IPS-18c (cell line): ENCODE measurements around the gene AFAP1.

Experiments used
- H3K4me3 ChIP-seq: 2 replicates; pipeline ENCODE4 v1.7.0; 2013; ENCODE audit warnings: low read depth, mild to moderate bottlenecking, low read length, moderate library complexity; ENCODE audit not compliant: insufficient read depth
- H3K9me3 ChIP-seq: one replicate; pipeline ENCODE4 v1.6.1; 2013; ENCODE audit warnings: mild to moderate bottlenecking, low read length, moderate library complexity; ENCODE audit not compliant: control insufficient read depth, insufficient read depth

Gene AFAP1

GRCh38 chr4:7715271-7716009 is 224.2 kb downstream of the AFAP1 start:
- Histone ChIP-seq H3K4me3 (no peak overlapping the region), H3K9me3 (no peaks in the 10 kb centered on the region)

GRCh38 chr4:7714738-7715137 is 224.9 kb downstream of the AFAP1 start:
- Histone ChIP-seq H3K9me3 (no peaks in the 10 kb centered on the region), H3K4me3 (no peak overlapping the region)

DNA sequence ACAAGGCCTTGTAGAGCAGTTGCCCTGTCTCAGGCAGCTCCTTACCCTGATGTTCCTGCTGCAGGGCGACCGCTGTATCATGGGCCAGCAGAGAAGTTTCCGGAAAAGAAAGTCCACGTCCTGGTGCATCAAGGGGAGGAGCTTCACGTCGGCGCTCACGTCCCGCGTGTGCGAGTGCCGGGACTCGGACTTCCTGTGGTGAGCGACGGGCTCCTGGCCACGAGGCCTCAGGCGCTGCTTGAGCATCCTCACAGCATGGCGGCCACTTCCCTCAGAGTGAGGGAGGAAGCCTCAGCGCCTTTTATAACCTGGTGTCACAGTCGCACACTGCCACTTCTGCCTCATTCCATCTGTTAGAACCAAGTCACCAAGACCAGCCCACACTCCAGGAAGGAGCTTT is 225.5 kb downstream of the AFAP1 start:
- no peak overlapping the region for H3K4me3 ChIP-seq
- H3K9me3 ChIP-seq: no peaks in the 10 kb centered on the region

- H3K9me3 ChIP-seq: no peaks in the 10 kb centered on the region
- no peak overlapping the region for H3K4me3 ChIP-seq
Observed at GRCh38 chr4:7713757-7714156, 225.9 kb downstream of the AFAP1 start.

DNA sequence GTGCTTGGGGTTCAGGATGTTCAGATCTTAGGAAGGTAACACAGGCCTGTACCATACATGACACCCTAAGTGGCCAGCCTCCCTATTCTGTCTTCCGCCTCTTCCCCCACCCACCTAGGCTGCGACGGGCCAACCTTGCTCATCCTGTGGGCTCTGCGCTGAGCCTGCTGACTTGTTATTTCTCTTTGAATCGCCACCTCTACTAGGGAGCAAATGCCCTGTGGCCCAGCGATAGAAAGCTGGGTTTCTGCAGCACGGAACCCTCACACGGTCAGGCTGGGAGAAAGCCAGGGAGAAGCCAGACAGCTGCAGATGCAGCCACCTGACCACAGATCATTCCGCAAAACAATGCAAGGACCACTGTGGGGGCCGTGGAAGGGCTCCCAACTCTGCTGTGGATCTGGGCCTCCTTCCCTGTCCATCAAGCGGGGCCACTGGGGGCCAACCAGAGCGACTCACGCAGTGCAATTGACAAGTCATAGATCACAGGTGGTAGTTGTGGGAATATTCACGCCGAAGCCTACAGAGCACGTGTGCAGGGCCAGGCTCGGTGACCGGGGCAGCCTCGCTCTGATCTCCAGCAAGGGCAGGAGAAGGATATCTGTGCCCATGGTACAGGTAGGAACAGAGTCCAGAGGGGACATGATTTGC is 227.5 kb downstream of the AFAP1 start:
- Histone ChIP-seq H3K4me3 (no peak overlapping the region), H3K9me3 (no peaks in the 10 kb centered on the region)

- H3K4me3 ChIP-seq: no peak overlapping the region
- H3K9me3 ChIP-seq: no peaks in the 10 kb centered on the region
Observed at GRCh38 chr4:7711307-7711963, 228.2 kb downstream of the AFAP1 start.

DNA sequence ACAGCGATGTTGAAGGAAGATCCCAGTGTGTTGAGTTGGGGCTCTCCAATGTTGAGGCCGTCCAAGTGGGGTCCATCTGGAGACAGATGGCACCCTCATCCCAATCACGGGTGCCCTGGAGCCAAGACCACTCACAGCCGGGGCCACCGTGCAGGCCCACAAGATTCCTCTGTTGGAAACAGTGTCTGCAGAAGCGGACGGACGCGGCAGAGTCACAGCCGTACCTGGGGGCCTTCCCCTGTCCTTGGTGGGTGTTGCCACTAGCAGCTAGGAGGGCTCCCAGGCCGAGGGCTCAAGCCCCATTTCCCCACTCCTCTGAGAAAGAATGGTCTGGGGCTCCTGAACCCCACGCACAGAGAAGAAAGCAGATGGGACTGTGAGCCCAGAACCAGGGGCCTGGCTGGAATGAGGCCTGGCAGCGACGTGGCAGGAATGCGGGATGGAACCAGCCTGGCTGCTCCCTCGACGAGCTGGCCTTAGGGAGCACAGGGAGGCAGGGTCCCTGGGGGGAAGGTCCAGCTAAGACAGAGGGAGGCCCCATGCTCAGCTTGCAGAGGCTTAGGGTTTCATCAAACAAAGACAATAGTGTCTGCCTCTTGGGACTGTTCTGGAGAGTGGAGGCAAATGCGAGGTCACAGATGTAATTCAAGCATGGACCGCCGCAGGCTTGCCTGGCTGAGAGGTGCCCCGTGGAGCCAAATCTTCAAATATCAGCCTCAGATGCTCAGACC is 228.9 kb downstream of the AFAP1 start:
- no peak overlapping the region for H3K4me3 ChIP-seq
- H3K9me3 ChIP-seq: no peaks in the 10 kb centered on the region

DNA sequence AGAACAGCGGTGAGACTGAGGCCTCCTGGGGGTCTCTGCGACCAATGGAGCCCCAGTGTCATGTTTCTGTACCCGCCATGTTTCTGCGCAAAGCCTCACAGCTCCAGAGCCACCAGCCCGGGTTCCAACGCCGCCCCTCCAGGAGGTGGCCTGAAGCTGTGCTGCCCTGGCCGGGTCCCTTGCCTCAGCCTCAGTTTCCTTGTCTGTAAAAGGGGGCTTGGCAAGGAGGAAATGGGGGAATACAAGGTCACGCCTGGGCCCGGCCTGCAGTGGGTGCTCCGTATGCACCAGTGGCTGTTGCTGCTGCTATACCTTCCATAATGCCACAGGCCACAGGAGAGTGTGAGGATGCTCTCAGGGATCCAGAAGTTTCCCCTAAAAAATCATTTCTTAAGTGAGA is 229.5 kb downstream of the AFAP1 start:
- H3K4me3 ChIP-seq: no peak overlapping the region
- H3K9me3 ChIP-seq: no peaks in the 10 kb centered on the region

- H3K4me3 ChIP-seq: no peak overlapping the region
- no peaks in the 10 kb centered on the region for H3K9me3 ChIP-seq
Observed at GRCh38 chr4:7709431-7709830, 230.2 kb downstream of the AFAP1 start.

- no peak overlapping the region for H3K4me3 ChIP-seq
- H3K9me3 ChIP-seq: no peaks in the 10 kb centered on the region
Observed at GRCh38 chr4:7708981-7709380, 230.7 kb downstream of the AFAP1 start.
